IMR-90 (cell line): ENCODE measurements around the gene RNF175.

Experiments
- CEBPB ChIP-seq: IDR thresholded peaks from 2 replicates; pipeline ENCODE4 v1.6.1; 2012; ENCODE audit warnings: low read depth, low read length, improper control_type of control experiment
- CHD1 ChIP-seq: IDR thresholded peaks from 2 replicates; pipeline ENCODE4 v1.6.1; 2012; ENCODE audit warnings: low read depth, low read length, improper control_type of control experiment
- MAFK ChIP-seq: IDR thresholded peaks from 2 replicates; pipeline ENCODE4 v1.6.1; 2012; ENCODE audit warnings: low read depth, low read length, improper control_type of control experiment
- POLR2A ChIP-seq: IDR thresholded peaks from 2 replicates; pipeline ENCODE4 v1.6.1; 2012; ENCODE audit warnings: mild to moderate bottlenecking, low read depth, low read length
- RFX5 ChIP-seq: IDR thresholded peaks from 2 replicates; pipeline ENCODE4 v1.8.0; 2012; ENCODE audit warnings: low read depth, mild to moderate bottlenecking, low read length, moderate library complexity
- TF ChIP-seq, protein P1 (sequence below): conservative IDR thresholded peaks from 2 replicates; pipeline ENCODE4 v1.5.1; 2012; ENCODE audit warnings: mild to moderate bottlenecking, low read depth, low read length, improper control_type of control experiment
- TF ChIP-seq, protein P2 (sequence below): fragments of 150-350 bp; IDR thresholded peaks from 2 replicates; pipeline ENCODE4 v1.6.1; 2016; ENCODE audit warnings: low read depth, mild to moderate bottlenecking, low read length, moderate library complexity, borderline replicate concordance

DNA sequence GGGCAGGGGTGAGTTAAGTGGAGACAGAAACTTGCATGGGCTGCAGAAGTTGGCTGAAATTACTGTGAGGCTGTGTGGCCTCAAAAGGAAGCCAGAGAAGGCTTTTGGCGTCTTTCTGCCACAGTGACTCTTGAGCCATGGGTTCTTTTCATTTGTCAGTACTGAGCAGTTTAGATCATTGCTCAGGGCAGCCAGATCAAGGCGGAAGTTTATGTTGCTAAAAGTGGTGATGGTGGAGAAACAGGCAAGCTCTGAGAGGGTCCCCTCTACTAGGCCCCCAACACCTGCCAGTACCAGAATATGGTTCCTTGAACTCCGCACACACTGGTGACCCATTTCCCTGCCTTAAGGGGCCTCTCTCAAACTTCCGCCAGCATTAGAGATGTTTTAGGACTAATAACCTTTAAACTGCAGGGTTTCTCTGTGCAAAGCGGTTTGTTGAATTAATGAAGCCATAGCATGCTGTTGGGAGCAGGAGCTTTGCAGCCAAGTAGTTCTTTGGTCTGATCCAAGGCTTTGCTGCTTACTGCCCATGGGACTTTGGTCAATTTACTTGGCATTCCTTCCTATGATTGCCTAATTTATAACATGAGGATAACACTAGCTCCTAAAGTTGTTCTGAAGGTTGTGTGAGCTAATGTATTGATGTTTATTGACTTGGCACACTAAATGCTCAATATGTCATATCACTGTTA lies 34.5 kb downstream of the RNF175 start:
- TF ChIP-seq POLR2A (no peak), CHD1 (no peak), CEBPB (no peak), RFX5 (no peak), MAFK (no peak)
- TF ChIP-seq, protein P1, sequence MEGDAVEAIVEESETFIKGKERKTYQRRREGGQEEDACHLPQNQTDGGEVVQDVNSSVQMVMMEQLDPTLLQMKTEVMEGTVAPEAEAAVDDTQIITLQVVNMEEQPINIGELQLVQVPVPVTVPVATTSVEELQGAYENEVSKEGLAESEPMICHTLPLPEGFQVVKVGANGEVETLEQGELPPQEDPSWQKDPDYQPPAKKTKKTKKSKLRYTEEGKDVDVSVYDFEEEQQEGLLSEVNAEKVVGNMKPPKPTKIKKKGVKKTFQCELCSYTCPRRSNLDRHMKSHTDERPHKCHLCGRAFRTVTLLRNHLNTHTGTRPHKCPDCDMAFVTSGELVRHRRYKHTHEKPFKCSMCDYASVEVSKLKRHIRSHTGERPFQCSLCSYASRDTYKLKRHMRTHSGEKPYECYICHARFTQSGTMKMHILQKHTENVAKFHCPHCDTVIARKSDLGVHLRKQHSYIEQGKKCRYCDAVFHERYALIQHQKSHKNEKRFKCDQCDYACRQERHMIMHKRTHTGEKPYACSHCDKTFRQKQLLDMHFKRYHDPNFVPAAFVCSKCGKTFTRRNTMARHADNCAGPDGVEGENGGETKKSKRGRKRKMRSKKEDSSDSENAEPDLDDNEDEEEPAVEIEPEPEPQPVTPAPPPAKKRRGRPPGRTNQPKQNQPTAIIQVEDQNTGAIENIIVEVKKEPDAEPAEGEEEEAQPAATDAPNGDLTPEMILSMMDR, result no peak
- TF ChIP-seq, protein P2, sequence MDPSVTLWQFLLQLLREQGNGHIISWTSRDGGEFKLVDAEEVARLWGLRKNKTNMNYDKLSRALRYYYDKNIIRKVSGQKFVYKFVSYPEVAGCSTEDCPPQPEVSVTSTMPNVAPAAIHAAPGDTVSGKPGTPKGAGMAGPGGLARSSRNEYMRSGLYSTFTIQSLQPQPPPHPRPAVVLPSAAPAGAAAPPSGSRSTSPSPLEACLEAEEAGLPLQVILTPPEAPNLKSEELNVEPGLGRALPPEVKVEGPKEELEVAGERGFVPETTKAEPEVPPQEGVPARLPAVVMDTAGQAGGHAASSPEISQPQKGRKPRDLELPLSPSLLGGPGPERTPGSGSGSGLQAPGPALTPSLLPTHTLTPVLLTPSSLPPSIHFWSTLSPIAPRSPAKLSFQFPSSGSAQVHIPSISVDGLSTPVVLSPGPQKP, result no peak
